Measurements from ENCODE around the gene RBM47.
"Not testable (repeated sequence)": the region's sequence is repeated elsewhere in the genome, so short reads cannot be mapped to it uniquely, and the experiment has no call there.

The RBM47 gene

GRCh38 chr4:40438384-40439026 is 191.2 kb downstream of the RBM47 start:
- H3K36me3 Mint-ChIP-seq (ENCODE audit: low read depth) = no peaks in the 10 kb centered on the region
- DNase-seq = no peak

GRCh38 chr4:40437741-40438383 is 191.8 kb downstream of the RBM47 start:
- H3K9me3 Mint-ChIP-seq = no peaks in the 10 kb centered on the region
- no peak overlapping the region for H3K27ac Mint-ChIP-seq
- no peak overlapping the region for H3K4me3 Mint-ChIP-seq
- no peaks in the 10 kb centered on the region for H3K27me3 Mint-ChIP-seq
- DNase-seq (no peak), ATAC-seq (no peak)
- no peaks in the 10 kb centered on the region for H3K36me3 Mint-ChIP-seq (ENCODE audit: low read depth)
- peaks cover 21% of the 10 kb centered on the region for H3K4me1 Mint-ChIP-seq

More at GRCh38 chr4:40438384-40439026, 191.2 kb downstream of the RBM47 start:
- Mint-ChIP-seq H3K9me3 (no peaks in the 10 kb centered on the region), H3K4me1 (peaks cover 15% of the 10 kb centered on the region), H3K4me3 (no peak overlapping the region), H3K27me3 (no peaks in the 10 kb centered on the region), H3K27ac (no peak overlapping the region)
- ATAC-seq = no peak

GRCh38 chr4:40435306-40435705 is 194.4 kb downstream of the RBM47 start:
- H3K4me3 Mint-ChIP-seq, H3K9me3 Mint-ChIP-seq: not testable (repeated sequence)

GRCh38 chr4:40434126-40434687 is 195.5 kb downstream of the RBM47 start:
- no peak for ATAC-seq
- Mint-ChIP-seq H3K9me3 (no peaks in the 10 kb centered on the region), H3K27ac (peak overlapping the region; percentile 69), H3K27me3 (no peaks in the 10 kb centered on the region), H3K36me3 (ENCODE audit: low read depth) (no peaks in the 10 kb centered on the region), H3K4me1 (peaks cover 23% of the 10 kb centered on the region), H3K4me3 (no peak overlapping the region)
- no peak for DNase-seq

More at GRCh38 chr4:40435306-40435705, 194.4 kb downstream of the RBM47 start:
- not testable (repeated sequence) for ATAC-seq; H3K27ac Mint-ChIP-seq; H3K36me3 Mint-ChIP-seq (ENCODE audit: low read depth); H3K27me3 Mint-ChIP-seq; DNase-seq
- peaks cover 27% of the 10 kb centered on the region for H3K4me1 Mint-ChIP-seq

GRCh38 chr4:40432504-40432903 is 197.2 kb downstream of the RBM47 start:
- peaks cover 26% of the 10 kb centered on the region for H3K4me1 Mint-ChIP-seq
- DNase-seq (no peak), ATAC-seq (no peak)
- no peaks in the 10 kb centered on the region for H3K36me3 Mint-ChIP-seq (ENCODE audit: low read depth)
- no peaks in the 10 kb centered on the region for H3K27me3 Mint-ChIP-seq
- H3K27ac Mint-ChIP-seq = no peak overlapping the region
- no peak overlapping the region for H3K4me3 Mint-ChIP-seq
- H3K9me3 Mint-ChIP-seq = no peaks in the 10 kb centered on the region

- not testable (repeated sequence) for H3K27me3 Mint-ChIP-seq; DNase-seq; ATAC-seq; H3K4me3 Mint-ChIP-seq; H3K4me1 Mint-ChIP-seq; H3K27ac Mint-ChIP-seq; H3K36me3 Mint-ChIP-seq (ENCODE audit: low read depth); H3K9me3 Mint-ChIP-seq
These were observed 201.8 kb downstream of the RBM47 start for GRCh38 chr4:40427871-40428270.

GRCh38 chr4:40427128-40427527 is 202.5 kb downstream of the RBM47 start:
- DNase-seq (no peak), ATAC-seq (no peak)
- Mint-ChIP-seq H3K4me1 (peaks cover 6% of the 10 kb centered on the region), H3K27me3 (no peaks in the 10 kb centered on the region), H3K27ac (no peak overlapping the region), H3K4me3 (no peak overlapping the region), H3K9me3 (no peaks in the 10 kb centered on the region), H3K36me3 (ENCODE audit: low read depth) (no peaks in the 10 kb centered on the region)

GRCh38 chr4:40425799-40426574 is 203.7 kb downstream of the RBM47 start:
- no peaks in the 10 kb centered on the region for H3K27me3 Mint-ChIP-seq
- no peaks in the 10 kb centered on the region for H3K9me3 Mint-ChIP-seq
- H3K27ac Mint-ChIP-seq = no peak overlapping the region
- H3K36me3 Mint-ChIP-seq (ENCODE audit: low read depth) = no peaks in the 10 kb centered on the region
- peaks cover 4% of the 10 kb centered on the region for H3K4me1 Mint-ChIP-seq
- ATAC-seq = no peak
- H3K4me3 Mint-ChIP-seq = no peak overlapping the region
- DNase-seq = no peak

GRCh38 chr4:40423735-40424134 is 205.9 kb downstream of the RBM47 start:
- Mint-ChIP-seq H3K4me3 (no peak overlapping the region), H3K36me3 (ENCODE audit: low read depth) (no peaks in the 10 kb centered on the region), H3K27me3 (no peaks in the 10 kb centered on the region), H3K27ac (no peak overlapping the region), H3K9me3 (peaks cover 2% of the 10 kb centered on the region), H3K4me1 (peaks cover 4% of the 10 kb centered on the region)
- ATAC-seq = no peak
- DNase-seq = no peak

- no peak for DNase-seq
- Mint-ChIP-seq H3K27me3 (no peaks in the 10 kb centered on the region), H3K4me1 (no peaks in the 10 kb centered on the region), H3K27ac (no peak overlapping the region), H3K36me3 (ENCODE audit: low read depth) (no peaks in the 10 kb centered on the region), H3K4me3 (no peak overlapping the region), H3K9me3 (peaks cover 11% of the 10 kb centered on the region)
- ATAC-seq = no peak
These were observed 207.6 kb downstream of the RBM47 start for GRCh38 chr4:40421839-40422708.

- no peak overlapping the region for H3K27ac Mint-ChIP-seq
- H3K9me3 Mint-ChIP-seq = peaks cover 11% of the 10 kb centered on the region
- H3K27me3 Mint-ChIP-seq = no peaks in the 10 kb centered on the region
- H3K36me3 Mint-ChIP-seq (ENCODE audit: low read depth) = no peaks in the 10 kb centered on the region
- H3K4me1 Mint-ChIP-seq = no peaks in the 10 kb centered on the region
- no peak for ATAC-seq
- DNase-seq = no peak
- H3K4me3 Mint-ChIP-seq = no peak overlapping the region
These were observed 210.3 kb downstream of the RBM47 start for GRCh38 chr4:40419231-40419912.

- Mint-ChIP-seq H3K27ac (no peak overlapping the region), H3K9me3 (peaks cover 11% of the 10 kb centered on the region), H3K4me1 (no peaks in the 10 kb centered on the region), H3K36me3 (ENCODE audit: low read depth) (no peaks in the 10 kb centered on the region), H3K27me3 (no peaks in the 10 kb centered on the region), H3K4me3 (no peak overlapping the region)
- no peak for ATAC-seq
- no peak for DNase-seq
These were observed 211.0 kb downstream of the RBM47 start for GRCh38 chr4:40418430-40419230.

- Mint-ChIP-seq H3K27me3 (no peaks in the 10 kb centered on the region), H3K27ac (no peak overlapping the region), H3K4me3 (no peak overlapping the region), H3K36me3 (ENCODE audit: low read depth) (no peaks in the 10 kb centered on the region), H3K9me3 (peaks cover 11% of the 10 kb centered on the region), H3K4me1 (no peaks in the 10 kb centered on the region)
- ATAC-seq = no peak
- no peak for DNase-seq
These were observed 211.7 kb downstream of the RBM47 start for GRCh38 chr4:40417941-40418340.

Measured in activated naive CD8-positive, alpha-beta T cell treated with anti-CD3 and anti-CD28 coated beads, Interleukin-2, amount 50 U/mL, for 24 hours (primary cell).